IPS-15b (cell line): ENCODE data around the gene RRBP1.

Experiments used
- H3K27me3 ChIP-seq: one replicate; pipeline ENCODE4 v1.6.1; 2013; ENCODE audit warnings: low read length; ENCODE audit not compliant: control insufficient read depth, insufficient read depth
- H3K36me3 ChIP-seq: one replicate; pipeline ENCODE4 v1.6.1; 2013; ENCODE audit warnings: low read length; ENCODE audit not compliant: control insufficient read depth, insufficient read depth
- H3K4me1 ChIP-seq: one replicate; pipeline ENCODE4 v1.6.1; 2013; ENCODE audit warnings: mild to moderate bottlenecking, low read length; ENCODE audit not compliant: control insufficient read depth, insufficient read depth
- H3K4me3 ChIP-seq: one replicate; pipeline ENCODE4 v1.5.1; 2013; ENCODE audit warnings: low read depth, low read length
- H3K9ac ChIP-seq: one replicate; pipeline ENCODE4 v1.6.1; 2013; ENCODE audit warnings: low read depth, mild to moderate bottlenecking, low read length
- H3K9me3 ChIP-seq: one replicate; pipeline ENCODE4 v1.6.1; 2013; ENCODE audit warnings: mild to moderate bottlenecking, low read length; ENCODE audit not compliant: control insufficient read depth, insufficient read depth

The RRBP1 gene

GRCh38 chr20:17641993-17642392 is 40.0 kb downstream of the RRBP1 start:
- Histone ChIP-seq H3K4me1 (no peaks in the 10 kb centered on the region), H3K9ac (no peak overlapping the region), H3K4me3 (no peak overlapping the region)

GRCh38 chr20:17641520-17641964 is 40.5 kb downstream of the RRBP1 start:
- no peaks in the 10 kb centered on the region for H3K27me3 ChIP-seq
- H3K4me1 ChIP-seq = no peaks in the 10 kb centered on the region
- H3K9me3 ChIP-seq = no peaks in the 10 kb centered on the region
- no peak overlapping the region for H3K9ac ChIP-seq
- no peak overlapping the region for H3K4me3 ChIP-seq
- H3K36me3 ChIP-seq = peaks cover 52% of the 10 kb centered on the region

More at GRCh38 chr20:17641993-17642392, 40.0 kb downstream of the RRBP1 start:
- Histone ChIP-seq H3K9me3 (no peaks in the 10 kb centered on the region), H3K36me3 (peaks cover 51% of the 10 kb centered on the region), H3K27me3 (no peaks in the 10 kb centered on the region)

- Histone ChIP-seq H3K27me3 (no peaks in the 10 kb centered on the region), H3K4me3 (no peak overlapping the region), H3K4me1 (no peaks in the 10 kb centered on the region), H3K9ac (no peak overlapping the region), H3K9me3 (no peaks in the 10 kb centered on the region), H3K36me3 (peaks cover 58% of the 10 kb centered on the region)
These were observed 41.1 kb downstream of the RRBP1 start for GRCh38 chr20:17640875-17641378.

- Histone ChIP-seq H3K27me3 (no peaks in the 10 kb centered on the region), H3K9ac (no peak overlapping the region), H3K4me3 (no peak overlapping the region), H3K9me3 (no peaks in the 10 kb centered on the region), H3K4me1 (no peaks in the 10 kb centered on the region), H3K36me3 (peaks cover 63% of the 10 kb centered on the region)
These were observed 41.7 kb downstream of the RRBP1 start for GRCh38 chr20:17640146-17640874.

- H3K4me1 ChIP-seq = no peaks in the 10 kb centered on the region
- H3K36me3 ChIP-seq = peaks cover 75% of the 10 kb centered on the region
- H3K9ac ChIP-seq = no peak overlapping the region
These were observed 43.1 kb downstream of the RRBP1 start for GRCh38 chr20:17638835-17639407.

GRCh38 chr20:17637985-17638640 is 43.9 kb downstream of the RRBP1 start:
- H3K4me1 ChIP-seq = no peaks in the 10 kb centered on the region
- H3K36me3 ChIP-seq = peaks cover 82% of the 10 kb centered on the region
- H3K9ac ChIP-seq = no peak overlapping the region
- no peaks in the 10 kb centered on the region for H3K9me3 ChIP-seq
- no peak overlapping the region for H3K4me3 ChIP-seq
- no peaks in the 10 kb centered on the region for H3K27me3 ChIP-seq

More at GRCh38 chr20:17638835-17639407, 43.1 kb downstream of the RRBP1 start:
- Histone ChIP-seq H3K27me3 (no peaks in the 10 kb centered on the region), H3K4me3 (no peak overlapping the region), H3K9me3 (no peaks in the 10 kb centered on the region)

- no peak overlapping the region for H3K4me3 ChIP-seq
- no peaks in the 10 kb centered on the region for H3K9me3 ChIP-seq
- H3K9ac ChIP-seq = no peak overlapping the region
- no peaks in the 10 kb centered on the region for H3K4me1 ChIP-seq
- no peaks in the 10 kb centered on the region for H3K27me3 ChIP-seq
- peaks cover 78% of the 10 kb centered on the region for H3K36me3 ChIP-seq
These were observed 44.6 kb downstream of the RRBP1 start for GRCh38 chr20:17637413-17637780.

GRCh38 chr20:17636523-17637412 is 45.3 kb downstream of the RRBP1 start:
- Histone ChIP-seq H3K36me3 (peaks cover 77% of the 10 kb centered on the region), H3K4me1 (no peaks in the 10 kb centered on the region)

GRCh38 chr20:17635332-17636244 is 46.5 kb downstream of the RRBP1 start:
- Histone ChIP-seq H3K27me3 (no peaks in the 10 kb centered on the region), H3K9me3 (no peaks in the 10 kb centered on the region), H3K4me3 (no peak overlapping the region), H3K36me3 (peaks cover 76% of the 10 kb centered on the region), H3K4me1 (no peaks in the 10 kb centered on the region), H3K9ac (no peak overlapping the region)

More at GRCh38 chr20:17636523-17637412, 45.3 kb downstream of the RRBP1 start:
- H3K4me3 ChIP-seq = no peak overlapping the region
- H3K9ac ChIP-seq = no peak overlapping the region
- no peaks in the 10 kb centered on the region for H3K27me3 ChIP-seq
- no peaks in the 10 kb centered on the region for H3K9me3 ChIP-seq

GRCh38 chr20:17634661-17635331 is 47.2 kb downstream of the RRBP1 start:
- Histone ChIP-seq H3K9ac (no peak overlapping the region), H3K36me3 (peaks cover 76% of the 10 kb centered on the region)

More at GRCh38 chr20:17634661-17635331, 47.2 kb downstream of the RRBP1 start:
- no peaks in the 10 kb centered on the region for H3K4me1 ChIP-seq
- H3K27me3 ChIP-seq = no peaks in the 10 kb centered on the region
- H3K4me3 ChIP-seq = no peak overlapping the region
- H3K9me3 ChIP-seq = no peaks in the 10 kb centered on the region
